ENCODE measurements around the gene CTAGE1.

CTAGE1 gene

DNA sequence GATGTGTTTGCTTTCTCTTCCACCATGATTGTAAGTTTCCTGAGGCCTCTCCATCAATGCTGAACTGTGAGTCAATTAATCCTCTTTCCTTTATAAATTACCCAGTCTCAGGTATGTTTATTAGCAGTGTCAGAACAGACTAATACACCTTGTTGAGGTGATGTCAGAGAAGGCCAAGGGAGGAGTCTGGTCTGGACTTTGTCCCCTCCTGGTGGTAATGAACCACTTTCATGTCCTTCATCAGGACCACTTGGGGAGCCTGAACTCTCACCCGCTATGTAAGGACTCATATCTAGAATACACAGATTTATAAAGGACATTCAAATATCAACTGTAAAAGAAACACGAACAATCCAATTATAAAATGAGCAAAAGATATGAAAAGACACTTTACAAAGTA is 2.9 kb upstream of the CTAGE1 start:
- TF ChIP-seq, protein P1, sequence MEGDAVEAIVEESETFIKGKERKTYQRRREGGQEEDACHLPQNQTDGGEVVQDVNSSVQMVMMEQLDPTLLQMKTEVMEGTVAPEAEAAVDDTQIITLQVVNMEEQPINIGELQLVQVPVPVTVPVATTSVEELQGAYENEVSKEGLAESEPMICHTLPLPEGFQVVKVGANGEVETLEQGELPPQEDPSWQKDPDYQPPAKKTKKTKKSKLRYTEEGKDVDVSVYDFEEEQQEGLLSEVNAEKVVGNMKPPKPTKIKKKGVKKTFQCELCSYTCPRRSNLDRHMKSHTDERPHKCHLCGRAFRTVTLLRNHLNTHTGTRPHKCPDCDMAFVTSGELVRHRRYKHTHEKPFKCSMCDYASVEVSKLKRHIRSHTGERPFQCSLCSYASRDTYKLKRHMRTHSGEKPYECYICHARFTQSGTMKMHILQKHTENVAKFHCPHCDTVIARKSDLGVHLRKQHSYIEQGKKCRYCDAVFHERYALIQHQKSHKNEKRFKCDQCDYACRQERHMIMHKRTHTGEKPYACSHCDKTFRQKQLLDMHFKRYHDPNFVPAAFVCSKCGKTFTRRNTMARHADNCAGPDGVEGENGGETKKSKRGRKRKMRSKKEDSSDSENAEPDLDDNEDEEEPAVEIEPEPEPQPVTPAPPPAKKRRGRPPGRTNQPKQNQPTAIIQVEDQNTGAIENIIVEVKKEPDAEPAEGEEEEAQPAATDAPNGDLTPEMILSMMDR (IDR thresholded peaks at IDR 0.05; ENCODE audit: extremely low read depth, insufficient read depth, missing control alignments): no peak
- in situ Hi-C loops (cut with MboI; ENCODE audit: low pct_unique_long_range_greater_than_20kb, low sequenced_read_pairs, unreplicated experiment): no loop called here
- no peak for DNase-seq (ENCODE audit: low spot score)

DNA sequence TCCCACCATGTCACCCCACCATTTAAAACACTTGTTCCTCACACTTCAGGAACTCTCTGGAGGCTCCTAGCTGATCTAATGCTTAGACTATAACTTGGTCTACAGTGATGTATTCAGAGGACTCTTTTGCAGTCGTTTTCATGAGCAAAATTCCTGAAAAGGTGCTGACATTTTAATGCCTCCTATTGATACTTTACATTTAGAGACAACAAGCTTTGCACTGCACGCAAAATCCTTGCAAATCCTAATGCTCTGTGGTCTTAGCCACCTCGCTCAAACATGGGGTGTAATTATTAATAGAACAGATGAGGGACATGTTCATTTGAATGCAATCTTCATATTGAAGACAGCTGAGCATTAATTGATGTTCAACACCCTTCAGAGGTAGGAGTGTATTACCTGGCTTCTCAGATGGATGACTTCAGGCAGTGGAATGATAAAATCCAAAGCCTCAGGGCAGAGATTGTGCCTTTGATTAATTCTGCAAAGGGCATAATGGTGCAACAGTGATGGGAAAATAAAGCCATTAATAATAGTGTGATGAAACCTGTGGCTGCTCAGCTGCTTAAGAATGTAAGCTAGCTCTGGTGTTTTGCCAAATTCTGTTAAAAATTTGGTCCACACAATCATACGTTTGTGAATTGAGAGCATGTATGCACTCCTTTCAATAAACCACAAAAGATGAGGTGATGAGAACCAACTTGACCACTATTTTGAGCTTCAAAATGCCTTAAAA is 5.4 kb downstream of the CTAGE1 start:
- in situ Hi-C loops (cut with MboI; ENCODE audit: low pct_unique_long_range_greater_than_20kb, low sequenced_read_pairs, unreplicated experiment): no loop called here
- TF ChIP-seq, protein P1 (IDR thresholded peaks at IDR 0.05; ENCODE audit: extremely low read depth, insufficient read depth, missing control alignments): no peak
- no peak for DNase-seq (ENCODE audit: low spot score)

DNA sequence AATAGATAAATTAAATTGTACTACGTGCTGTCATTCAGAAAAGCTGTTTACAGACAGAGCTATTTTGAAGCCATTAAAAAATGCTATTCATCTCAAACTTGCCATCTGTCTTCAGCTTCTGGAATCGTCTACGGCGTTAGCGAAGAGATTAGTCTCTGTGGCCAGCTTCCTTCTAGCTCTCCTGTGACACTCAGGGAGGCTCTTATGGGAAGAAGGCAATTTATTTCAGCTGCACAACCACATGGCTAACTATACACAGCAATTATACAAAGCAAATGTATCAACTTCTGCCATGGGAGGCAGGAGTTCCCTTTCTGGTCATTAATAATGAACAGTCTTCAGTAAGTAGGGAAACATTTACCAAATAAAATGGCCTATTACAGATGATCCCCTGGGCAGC is 6.3 kb downstream of the CTAGE1 start:
- in situ Hi-C loops (cut with MboI; ENCODE audit: low pct_unique_long_range_greater_than_20kb, low sequenced_read_pairs, unreplicated experiment): no loop called here
- TF ChIP-seq, protein P1 (IDR thresholded peaks at IDR 0.05; ENCODE audit: extremely low read depth, insufficient read depth, missing control alignments): no peak
- no peak for DNase-seq (ENCODE audit: low spot score)

DNA sequence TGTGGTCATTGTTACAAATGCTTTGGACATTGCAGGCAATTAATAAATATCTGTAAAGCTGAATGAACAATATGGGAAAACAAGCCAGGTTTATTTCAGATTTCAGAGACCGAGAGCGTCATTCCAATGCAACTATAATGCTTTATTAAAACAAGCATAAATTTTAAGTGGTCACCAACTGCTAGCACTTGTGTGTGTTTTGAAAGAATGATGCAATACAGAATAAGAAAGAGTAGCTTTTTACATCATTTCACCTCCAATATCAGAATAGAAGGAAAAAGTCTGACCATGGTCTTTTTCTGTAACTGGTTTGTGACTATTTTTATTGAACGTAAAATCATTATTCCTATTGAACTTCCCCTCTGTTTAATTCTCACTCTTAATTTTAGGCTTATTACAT is 7.6 kb downstream of the CTAGE1 start:
- in situ Hi-C loops (cut with MboI; ENCODE audit: low pct_unique_long_range_greater_than_20kb, low sequenced_read_pairs, unreplicated experiment): no loop called here
- DNase-seq (ENCODE audit: low spot score): no peak
- TF ChIP-seq, protein P1 (IDR thresholded peaks at IDR 0.05; ENCODE audit: extremely low read depth, insufficient read depth, missing control alignments): no peak

DNA sequence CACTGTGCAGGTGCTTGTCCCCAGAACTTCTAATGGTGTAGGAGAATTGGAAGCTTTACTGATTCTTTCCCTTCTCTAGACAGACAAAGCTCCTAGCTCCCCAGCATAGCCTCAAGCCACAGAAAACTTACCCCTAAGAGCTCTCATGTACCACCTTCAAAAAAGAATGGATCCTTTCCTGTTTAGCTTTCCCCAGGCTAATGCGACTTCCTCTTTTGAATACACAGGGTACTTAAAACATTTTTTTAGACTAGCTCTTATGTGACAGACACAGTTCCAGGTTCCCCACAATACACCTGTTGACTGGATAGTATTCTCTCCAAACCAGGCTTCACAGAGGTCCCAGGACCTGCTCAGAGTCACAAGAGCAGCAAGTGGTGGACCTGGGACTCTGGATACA is 8.3 kb downstream of the CTAGE1 start:
- in situ Hi-C loops (cut with MboI; ENCODE audit: low pct_unique_long_range_greater_than_20kb, low sequenced_read_pairs, unreplicated experiment): no loop called here
- TF ChIP-seq, protein P1 (IDR thresholded peaks at IDR 0.05; ENCODE audit: extremely low read depth, insufficient read depth, missing control alignments): no peak
- DNase-seq (ENCODE audit: low spot score): no peak

DNA sequence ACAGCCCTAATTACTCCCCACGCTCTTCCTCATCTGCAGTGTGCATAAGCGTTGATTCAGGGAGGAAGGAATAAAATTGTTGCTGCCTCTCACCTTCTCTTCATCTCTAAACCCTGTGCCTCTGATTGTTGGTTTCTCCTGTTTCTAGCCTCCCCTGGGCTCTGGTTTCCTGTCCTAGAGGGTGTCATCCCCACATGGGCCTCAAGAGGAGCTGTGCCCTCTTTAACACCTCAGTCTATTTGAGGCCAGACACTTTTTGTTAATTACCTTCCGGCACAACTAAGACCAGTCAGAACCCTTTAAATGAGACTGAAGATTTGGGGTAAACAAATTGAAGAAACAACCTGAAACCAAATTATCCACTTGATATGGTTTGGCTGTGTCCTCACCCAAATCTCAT is 9.7 kb downstream of the CTAGE1 start:
- TF ChIP-seq, protein P1 (IDR thresholded peaks at IDR 0.05; ENCODE audit: extremely low read depth, insufficient read depth, missing control alignments): no peak
- in situ Hi-C loops (cut with MboI; ENCODE audit: low pct_unique_long_range_greater_than_20kb, low sequenced_read_pairs, unreplicated experiment): no loop called here
- no peak for DNase-seq (ENCODE audit: low spot score)
